ENCODE measurements around the gene SPRTN. TPM values are rescaled to one million over a fixed set of nuclear protein-coding genes. Genes with fewer than 3 reads are reported as not detected.

Gene SPRTN
- total and polyA plus RNA-seq, 2 experiments from 2014 or later: 9.1 to 25.0 TPM

GRCh38 chr1:231311720-231312431 lies 26.2 kb upstream of the SPRTN start:
- no peak overlapping the region for H3K4me2 ChIP-seq
- no peak overlapping the region for H2AFZ ChIP-seq
- no peak for TF ChIP-seq CREB1 (CRISPR knock-in tag; IDR thresholded peaks at IDR 0.05; ENCODE audit: low read depth)
- no peak for TF ChIP-seq ETS1 (IDR thresholded peaks at IDR 0.05)
- no peak for TF ChIP-seq STAT1 (IDR thresholded peaks at IDR 0.05; ENCODE audit: unreplicated experiment)
- no peak for TF ChIP-seq ZNF114 (CRISPR knock-in tag; IDR thresholded peaks at IDR 0.05)
- no peak for TF ChIP-seq POLR2AphosphoS5 (IDR thresholded peaks at IDR 0.05; ENCODE audit: low read depth)
- TF ChIP-seq EZH2 (IDR thresholded peaks at IDR 0.05; ENCODE audit: low read depth, unreplicated experiment): no peak
- no peak for TF ChIP-seq REST (IDR thresholded peaks at IDR 0.05; ENCODE audit: unreplicated experiment)
- no peak for TF ChIP-seq NANOG (IDR thresholded peaks at IDR 0.05; ENCODE audit: borderline replicate concordance)
- no peak for TF ChIP-seq ZNF462 (CRISPR knock-in tag; IDR thresholded peaks at IDR 0.05)
- TF ChIP-seq CTCF (conservative IDR thresholded peaks at IDR 0.05; ENCODE audit: low read depth in 2 of 2): no peak
- no peak for TF ChIP-seq EZH2phosphoT487 (IDR thresholded peaks at IDR 0.05; ENCODE audit: unreplicated experiment)
- no peak for TF ChIP-seq JUNB (IDR thresholded peaks at IDR 0.05; ENCODE audit: unreplicated experiment)
- TF ChIP-seq ZNF331 (CRISPR knock-in tag; IDR thresholded peaks at IDR 0.05; ENCODE audit: low read depth): no peak
- Mint-ChIP-seq H3K27me3 (ENCODE audit: insufficient read depth, low read depth, poor library complexity) (peaks cover 4% of the 10 kb centered on the region), H3K4me1 (no peaks in the 10 kb centered on the region), H3K9me3 (no peaks in the 10 kb centered on the region), H3K4me3 (no peak overlapping the region), H3K36me3 (ENCODE audit: low read depth) (no peaks in the 10 kb centered on the region), H3K27ac (no peak overlapping the region)
- no peaks in the 10 kb centered on the region for H3F3A ChIP-seq (replicated peaks; ENCODE audit: low read depth)
- H3K9me2 ChIP-seq (ENCODE audit: insufficient read depth): no peaks in the 10 kb centered on the region
- no peaks in the 10 kb centered on the region for H4K20me1 ChIP-seq (replicated peaks; ENCODE audit: insufficient read depth)
- no peaks in the 10 kb centered on the region for H3K79me2 ChIP-seq (replicated peaks; ENCODE audit: insufficient read depth)
- no peak for DNase-seq (ENCODE audit: low spot score)
- no peaks in the 10 kb centered on the region for H3K4me1 ChIP-seq (ENCODE audit: insufficient read depth)
- no peaks in the 10 kb centered on the region for H3K27me3 ChIP-seq (ENCODE audit: insufficient read depth)
- H3K36me3 ChIP-seq (ENCODE audit: insufficient read depth): no peaks in the 10 kb centered on the region
- ATAC-seq: no peak
- H3K4me3 ChIP-seq: no peak overlapping the region
- no peak overlapping the region for H3K27ac ChIP-seq (ENCODE audit: low read depth)
